Stimulated activated CD4-positive, alpha-beta T cell treated with anti-CD3 and anti-CD28 coated beads, TNF-alpha, amount 100 ng/mL, for 24 hours (primary cell): ENCODE measurements around the gene TSC22D4.

ENCODE experiments used
- DNase-seq, 3 experiments: peaks; one replicate each; pipeline ENCODE4 v3.0.0-alpha.2; 2020; ENCODE audit warnings: low read depth in 3 of 3

Gene TSC22D4

DNA sequence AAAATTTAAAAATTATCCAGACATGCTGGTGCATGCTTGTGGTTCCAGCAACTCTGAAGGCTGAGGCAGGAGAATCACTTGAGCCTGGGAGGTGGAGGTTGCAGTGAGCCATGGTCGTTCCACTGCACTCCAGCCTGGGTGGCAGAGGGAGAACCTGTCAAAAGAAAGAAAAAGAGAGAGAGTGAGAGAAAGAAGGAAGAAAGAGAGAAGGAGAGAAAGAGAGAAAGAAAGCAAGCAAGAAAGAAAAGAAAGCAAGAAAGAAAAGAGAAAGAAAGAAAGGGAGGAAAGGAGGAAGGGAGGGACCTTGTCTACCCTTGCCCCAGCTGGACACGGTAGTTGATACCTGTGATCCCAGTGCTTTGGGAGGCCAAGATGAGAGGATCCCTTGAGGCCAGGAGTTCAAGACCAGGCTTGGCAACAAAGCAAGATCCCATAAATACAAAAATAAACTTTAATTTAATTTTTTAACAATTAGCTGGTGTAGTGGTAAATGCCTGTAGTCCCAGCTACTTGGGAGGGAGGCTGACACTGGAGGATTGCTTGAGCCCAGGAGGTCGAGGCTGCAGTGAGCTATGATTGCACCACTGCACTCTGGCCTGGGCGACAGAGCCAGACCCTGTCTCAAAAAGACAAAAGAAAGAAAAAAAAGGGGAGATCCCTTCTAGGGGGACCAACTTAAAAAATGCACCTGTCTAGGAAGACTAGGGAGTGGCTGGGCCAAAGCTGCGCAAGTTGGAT lies 13.9 kb upstream of the TSC22D4 start:
- no peak for DNase-seq

DNA sequence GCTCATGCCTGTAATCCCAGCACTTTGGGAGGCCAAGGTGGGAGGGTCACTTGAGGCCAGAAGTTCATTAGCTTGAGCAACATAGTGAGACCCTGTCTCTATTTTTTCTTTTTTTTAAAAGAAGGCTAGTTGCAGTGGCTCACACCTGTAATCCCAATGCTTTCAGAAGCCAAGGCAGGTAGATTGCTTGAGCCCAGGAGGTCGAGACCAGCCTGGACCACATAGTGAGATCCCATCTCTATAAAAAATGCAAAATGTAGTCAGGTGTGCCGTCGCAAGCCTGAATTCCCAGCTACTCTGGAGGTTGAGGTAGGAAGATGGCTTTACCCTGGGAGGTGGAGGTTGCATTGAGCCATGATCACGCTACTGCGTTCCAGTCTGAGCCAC lies 12.2 kb upstream of the TSC22D4 start:
- no peak for DNase-seq

DNA sequence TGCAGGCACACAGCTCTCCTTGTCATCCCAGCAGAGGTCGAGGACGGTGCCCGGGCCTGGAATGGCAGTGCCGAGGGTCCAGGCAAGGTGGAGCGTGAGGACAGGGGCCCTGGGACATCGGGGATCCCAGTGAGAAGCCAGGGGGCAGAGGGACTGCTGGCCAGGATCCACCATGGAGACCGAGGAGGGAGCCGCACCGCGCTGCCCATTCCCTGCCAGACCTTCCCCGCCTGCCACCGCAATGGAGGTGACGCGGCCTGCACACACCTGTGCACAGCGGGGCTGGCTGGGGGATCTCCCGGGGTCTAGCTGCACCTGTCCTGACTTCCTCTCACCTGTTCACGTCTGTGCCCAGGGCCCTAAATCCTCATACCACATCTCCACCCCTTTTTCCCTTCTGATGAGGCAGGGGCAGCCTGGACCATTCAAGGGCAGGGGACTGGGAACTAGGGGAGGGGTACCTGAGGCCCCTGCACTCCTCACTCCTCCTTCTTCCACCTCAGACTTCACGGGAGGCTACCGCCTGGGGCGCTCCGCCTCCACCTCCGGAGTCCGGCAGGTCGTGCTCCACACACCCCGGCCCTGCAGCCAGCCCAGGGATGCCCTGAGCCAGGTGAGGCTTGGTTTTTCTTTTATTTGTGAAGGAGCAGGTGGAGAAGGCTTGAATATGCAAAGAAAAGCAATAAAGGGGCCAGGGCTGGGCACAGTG lies 11.6 kb upstream of the TSC22D4 start:
- DNase-seq = no peak

DNA sequence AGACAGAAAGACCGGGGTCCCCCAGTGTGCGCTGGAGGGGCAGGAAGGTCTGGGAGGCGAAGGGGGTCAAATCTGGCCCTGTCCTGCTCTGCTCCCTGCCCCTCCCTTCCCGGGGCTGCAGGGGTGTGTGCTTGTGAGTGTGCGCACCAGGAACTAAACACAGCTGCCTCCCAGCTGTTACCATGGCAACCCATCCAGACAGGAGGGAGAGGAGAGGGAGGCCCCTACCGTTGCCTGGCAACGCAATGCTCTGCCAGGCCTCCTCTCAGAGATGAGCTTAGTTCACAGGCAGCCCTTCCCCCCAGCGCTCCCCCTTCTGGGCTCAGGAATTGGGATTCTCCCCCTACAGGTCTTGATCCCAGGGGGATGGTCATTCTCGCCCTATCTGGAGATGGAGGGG lies 10.8 kb upstream of the TSC22D4 start:
- peak in 1 of 3 experiments; percentile 29 for DNase-seq

DNA sequence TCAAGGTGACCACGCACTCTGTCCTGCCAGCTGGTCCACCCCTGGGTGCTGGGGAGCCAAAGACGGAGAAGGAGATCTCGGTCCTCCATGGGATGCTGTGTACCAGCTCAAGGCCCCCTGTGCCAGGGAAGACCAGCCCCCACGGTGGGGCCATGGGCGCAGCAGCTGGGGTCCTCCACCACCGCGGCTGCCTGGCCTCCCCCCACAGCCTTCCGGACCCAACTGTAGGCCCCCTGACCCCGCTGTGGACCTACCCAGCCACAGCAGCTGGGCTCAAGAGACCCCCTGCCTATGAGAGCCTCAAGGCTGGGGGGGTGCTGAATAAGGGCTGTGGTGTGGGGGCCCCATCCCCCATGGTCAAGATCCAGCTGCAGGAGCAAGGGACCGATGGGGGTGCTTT lies 10.1 kb upstream of the TSC22D4 start:
- DNase-seq = no peak

DNA sequence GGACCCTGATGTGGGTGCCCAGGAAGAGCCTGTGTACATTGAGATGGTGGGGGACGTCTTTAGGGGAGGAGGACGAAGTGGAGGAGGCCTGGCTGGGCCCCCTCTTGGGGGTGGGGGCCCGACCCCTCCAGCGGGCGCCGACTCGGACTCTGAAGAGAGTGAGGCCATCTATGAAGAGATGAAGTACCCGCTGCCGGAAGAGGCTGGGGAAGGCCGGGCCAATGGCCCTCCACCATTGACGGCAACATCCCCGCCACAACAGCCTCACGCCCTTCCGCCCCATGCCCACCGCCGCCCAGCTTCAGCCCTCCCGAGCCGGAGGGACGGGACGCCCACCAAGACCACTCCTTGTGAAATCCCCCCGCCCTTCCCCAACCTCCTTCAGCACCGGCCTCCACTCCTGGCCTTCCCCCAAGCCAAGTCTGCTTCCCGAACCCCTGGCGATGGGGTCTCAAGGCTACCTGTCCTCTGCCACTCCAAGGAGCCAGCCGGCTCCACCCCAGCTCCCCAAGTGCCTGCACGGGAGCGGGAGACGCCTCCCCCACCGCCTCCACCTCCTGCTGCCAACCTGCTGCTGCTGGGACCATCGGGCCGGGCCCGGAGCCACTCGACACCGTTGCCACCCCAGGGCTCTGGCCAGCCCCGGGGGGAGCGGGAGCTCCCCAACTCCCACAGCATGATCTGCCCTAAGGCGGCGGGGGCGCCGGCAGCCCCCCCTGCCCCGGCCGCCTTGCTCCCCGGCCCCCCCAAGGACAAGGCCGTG lies 9.5 kb upstream of the TSC22D4 start:
- DNase-seq = no peak

DNA sequence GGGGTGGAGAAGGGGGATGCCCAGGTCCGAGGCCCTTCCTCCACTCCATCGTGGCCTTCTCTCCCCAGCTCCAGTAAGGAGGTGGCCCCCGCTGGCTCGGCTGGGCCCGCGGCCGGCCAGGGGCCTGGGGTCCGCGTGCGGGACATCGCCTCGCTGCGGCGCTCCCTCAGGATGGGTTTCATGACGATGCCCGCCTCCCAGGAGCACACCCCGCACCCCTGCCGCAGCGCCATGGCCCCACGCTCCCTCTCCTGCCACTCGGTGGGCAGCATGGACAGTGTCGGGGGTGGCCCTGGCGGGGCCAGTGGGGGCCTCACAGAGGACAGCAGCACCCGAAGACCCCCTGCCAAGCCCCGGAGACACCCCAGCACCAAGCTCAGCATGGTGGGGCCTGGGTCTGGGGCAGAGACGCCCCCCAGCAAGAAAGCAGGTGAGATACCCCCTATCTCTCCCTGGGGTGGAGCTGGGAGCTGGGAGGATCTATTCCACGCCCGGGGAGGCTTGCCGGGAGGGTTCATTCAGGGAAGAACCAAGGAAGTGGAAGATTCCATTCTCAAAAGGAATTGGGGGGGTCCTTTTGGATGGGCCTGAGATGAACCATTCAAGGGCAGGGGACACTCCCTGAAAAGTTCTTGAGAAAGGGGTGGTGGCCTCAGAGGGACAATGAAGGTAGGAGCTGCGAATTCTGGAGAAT lies 7.9 kb upstream of the TSC22D4 start:
- DNase-seq = no peak

DNA sequence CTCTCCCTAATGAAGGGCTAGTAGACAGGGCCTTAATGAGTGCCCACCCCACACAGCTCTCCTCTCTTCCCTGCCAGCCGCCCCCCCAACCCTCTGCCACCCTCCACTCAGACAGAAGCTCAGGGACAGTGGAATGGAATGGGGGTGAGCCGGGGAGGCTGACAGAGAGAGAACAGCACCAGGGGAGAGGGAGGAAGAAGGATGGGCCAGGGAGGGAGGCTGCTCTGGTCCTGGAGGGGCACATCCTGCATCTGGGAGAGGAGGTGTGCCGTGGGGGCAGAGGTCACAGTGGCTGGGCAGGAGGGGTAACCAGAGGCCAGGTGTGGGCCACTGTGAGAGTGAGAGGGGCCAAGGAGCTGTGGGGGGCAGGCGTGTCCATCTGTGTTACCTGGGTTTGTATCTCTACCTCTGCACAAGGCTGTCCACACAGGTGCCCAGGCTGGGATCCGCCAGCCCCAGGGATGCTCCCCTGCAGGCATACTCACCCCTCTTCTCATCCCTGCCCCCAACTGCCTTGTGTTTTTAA lies 7.2 kb upstream of the TSC22D4 start:
- no peak for DNase-seq

DNA sequence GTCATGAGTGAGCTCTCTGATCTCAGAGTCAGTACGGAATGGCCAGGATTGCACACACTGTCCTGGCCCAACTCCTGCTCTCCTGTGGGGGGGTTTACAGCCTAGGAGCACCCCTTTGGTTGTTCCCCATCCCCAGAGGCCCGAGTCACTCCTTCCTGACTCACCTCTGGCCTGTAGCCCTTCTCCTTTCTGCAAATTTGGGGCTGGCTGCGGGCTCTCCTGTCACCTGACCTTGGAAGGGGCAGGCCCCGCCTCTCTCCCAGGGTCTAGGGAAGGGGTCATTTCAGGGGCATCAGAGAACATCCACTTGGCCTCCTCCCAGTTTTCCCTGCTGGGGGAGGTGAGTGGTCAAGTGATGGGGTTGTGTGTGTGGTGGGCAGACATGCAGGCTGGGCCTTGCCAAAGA lies 6.5 kb upstream of the TSC22D4 start:
- DNase-seq = no peak

DNA sequence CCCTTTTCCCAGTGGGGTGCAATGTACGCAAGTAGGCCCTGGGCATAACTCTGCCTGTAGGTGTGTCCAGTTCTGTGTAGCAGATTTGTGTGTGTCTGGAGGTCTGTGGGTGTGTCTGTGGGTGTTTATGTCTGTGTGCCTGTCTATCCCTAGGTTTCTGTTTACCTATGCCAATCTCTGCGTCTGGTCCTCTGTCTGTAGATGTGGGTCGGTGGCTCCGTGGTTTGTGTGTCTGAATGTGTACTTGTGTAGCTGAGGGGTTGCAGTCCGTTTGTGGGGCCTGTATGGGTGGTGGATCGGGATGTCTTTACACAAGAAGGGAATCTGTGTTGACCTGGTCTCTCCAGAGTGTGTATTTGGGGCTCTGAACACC lies 5.6 kb upstream of the TSC22D4 start:
- DNase-seq = no peak

DNA sequence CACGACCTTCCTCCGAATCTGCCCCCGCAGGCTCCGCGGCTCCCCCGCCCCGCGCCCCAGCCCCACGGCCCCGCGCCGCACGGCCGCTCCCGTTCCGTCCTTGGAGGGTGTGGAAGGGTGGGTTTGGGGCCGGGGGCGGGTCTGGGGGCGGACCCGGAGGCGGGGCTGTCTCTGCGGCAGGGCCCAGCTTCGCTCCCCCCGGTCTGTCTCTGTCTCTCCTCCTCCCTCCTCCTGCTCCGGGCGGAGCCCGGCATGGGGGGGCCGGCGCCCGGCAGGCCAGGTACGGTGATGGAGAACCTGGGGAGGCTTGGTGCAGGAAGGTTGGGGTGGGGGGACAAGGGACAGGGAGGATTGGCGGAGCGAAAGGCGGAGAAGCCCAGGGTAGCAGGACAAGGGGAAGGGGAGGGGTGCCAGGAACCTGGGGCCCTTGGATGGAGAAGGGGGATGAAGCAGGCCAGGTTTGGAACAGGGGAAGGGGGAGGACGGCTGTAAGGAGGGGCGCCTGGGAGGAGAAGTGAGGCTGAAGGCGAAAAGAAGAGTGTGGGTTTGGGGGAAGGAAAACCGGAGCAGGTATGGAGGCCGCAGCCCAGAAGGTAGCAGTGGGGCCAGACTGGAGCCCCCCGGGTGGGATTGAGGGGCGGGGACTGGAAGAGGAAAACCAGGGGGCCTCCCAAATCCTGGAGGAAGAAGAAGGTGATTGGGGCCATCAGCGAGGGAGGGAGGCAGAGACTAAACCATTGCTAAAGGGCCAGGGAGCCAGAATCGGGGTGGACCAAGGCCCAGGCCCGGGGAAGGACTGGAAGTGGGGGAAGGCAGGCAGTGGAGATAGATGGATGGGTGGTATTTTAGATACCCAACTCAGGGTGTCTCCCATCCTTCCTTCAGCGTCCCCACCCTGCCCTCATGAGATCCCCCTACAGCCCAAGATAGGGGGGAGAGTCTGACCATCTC lies 5.0 kb upstream of the TSC22D4 start, which contains the start of gene NYAP1:
Gene NYAP1 (plus strand): TSS at position 206 of the 951 bp plus-strand sequence. CDS start 1,385 bp downstream, outside the sequence.
- DNase-seq = peak in 2 of 3 experiments; percentile 29 to 47

DNA sequence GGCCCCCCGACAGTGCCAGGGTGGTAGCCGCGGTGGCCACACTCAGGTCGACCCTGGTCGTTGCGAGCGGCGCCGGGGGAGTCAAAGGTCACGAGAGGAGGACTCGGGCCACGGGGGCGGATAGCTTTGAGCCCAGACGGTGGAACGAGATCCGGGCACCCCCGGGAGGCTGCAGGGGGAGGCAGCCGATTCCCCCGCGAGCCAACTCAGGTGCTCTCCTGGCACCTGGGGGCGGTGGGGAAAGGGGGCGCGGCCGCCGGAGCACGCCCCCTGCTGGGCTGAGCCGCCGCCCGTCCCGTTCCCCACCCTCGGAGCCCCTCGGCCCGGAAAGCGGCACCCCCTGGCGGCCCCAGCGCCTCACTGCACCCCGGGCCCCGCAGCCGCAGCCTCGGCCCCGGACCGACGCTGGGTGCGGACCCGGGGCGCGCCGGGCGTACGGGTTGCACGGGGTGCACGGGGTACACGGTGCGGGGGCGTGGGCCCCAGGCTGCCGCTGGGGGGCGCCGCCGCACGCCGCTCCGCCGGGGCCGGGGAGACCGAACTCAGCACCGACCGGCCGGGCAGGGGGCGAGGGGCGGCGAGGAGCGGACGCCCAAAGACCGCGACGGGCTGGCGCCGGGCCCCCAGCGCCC lies 4.2 kb upstream of the TSC22D4 start:
- DNase-seq = peak; percentile 55 to 82 (median 65)

DNA sequence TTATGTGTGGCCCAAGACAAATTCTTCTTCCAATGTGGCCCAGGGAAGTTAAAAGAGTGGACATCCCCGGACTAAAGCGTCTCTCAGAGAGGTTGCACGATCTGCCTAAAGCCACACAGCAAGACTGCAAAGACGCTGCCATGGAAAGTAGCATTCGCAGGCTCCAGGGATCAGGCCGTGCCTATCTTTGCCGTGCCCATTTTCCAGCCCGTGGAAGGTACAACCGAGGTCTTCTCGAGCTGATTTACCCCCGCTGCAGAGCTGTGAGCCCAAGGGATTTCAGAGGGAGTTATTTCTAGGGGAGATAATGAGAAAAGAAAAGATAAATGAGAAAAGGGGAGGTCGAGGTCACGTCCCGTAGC lies 3.7 kb upstream of the TSC22D4 start:
- no peak for DNase-seq

DNA sequence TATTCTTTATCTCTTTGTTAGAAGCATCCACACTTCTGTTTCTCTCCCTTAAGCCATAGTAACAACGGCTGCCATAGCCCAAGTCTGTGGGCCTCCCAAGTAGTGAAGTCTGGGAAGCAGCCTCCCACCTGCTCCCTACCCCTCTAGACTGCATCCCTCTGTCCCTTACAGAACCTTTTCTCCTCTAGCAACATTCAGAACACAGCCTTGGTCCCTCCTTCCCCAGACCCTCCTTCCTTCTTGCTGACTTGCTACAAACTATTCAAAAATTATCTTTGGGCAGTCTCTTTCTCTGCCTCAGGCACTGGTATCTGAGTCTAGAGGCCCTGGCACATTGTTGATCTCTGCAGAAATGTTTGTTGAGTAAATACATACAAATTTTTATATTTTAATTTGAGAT lies 2.5 kb upstream of the TSC22D4 start:
- no peak for DNase-seq

DNA sequence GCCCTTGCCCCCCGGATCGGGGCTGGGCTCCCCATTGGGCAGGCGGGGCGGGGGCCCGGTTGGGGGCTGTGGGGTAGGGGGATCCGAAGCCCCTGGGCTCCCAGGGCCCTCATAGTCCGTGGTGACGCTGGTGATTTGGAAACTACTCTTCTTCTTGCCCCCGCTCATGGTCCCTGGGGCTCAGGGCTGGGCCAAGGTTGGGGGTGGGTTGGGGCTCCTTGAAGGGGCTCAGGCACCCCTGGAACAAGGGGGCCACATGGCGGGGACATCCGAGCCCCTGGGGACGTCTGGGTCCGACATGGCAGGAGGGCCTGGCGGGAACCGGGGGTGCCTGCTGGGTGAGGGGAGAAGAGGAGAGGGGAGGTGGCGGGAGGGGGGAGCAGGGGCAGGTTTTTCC lies 1.1 kb downstream of the TSC22D4 start:
- DNase-seq = no peak

DNA sequence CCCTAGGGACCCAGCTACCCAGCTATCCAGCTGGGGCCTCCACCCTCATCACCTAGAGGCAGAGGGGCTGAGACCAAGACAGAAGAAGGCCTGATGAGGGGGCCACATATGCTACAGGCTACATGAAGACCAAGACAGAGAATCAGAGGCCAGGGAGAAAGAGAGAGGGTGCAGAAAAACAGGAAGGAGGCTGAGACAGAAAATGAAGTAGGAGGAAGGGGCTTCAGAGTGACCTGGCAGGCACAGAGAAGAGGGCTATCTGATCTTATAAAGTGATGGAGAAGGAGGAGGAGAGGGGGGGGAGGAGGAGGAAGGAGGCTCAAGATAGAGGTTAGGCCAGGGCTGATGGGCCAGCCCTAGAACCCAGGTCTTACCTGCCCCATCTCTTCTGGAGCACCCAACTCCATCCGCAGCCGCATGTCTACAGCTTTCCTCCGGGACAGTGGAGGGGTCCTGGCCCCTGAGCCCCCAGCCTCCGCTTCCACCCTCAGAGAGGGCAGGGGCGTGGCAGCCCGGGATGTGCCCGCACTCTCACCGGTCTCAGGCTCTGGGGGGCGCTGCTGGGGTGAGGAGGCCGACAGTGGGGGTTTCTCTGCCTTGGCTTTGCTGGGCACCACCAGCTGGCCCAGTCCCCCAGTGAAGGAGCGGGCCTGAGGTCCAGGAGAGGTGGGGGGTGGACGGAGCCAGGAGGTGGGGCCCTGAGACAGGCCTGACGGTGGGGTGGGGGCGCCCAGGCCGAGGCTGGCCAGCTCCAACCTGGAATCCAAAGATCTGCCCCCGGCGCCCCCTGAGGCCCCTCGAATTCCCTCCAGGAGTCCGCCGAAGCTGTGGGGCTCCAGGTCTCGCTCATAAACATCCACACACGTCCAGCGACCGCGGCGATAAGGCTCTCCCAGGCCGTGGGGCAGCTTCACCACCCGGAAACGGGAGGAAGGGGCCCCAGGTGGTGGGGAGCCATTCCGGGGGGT lies 1.8 kb downstream of the TSC22D4 start:
- DNase-seq = peak in 1 of 3 experiments; percentile 44

DNA sequence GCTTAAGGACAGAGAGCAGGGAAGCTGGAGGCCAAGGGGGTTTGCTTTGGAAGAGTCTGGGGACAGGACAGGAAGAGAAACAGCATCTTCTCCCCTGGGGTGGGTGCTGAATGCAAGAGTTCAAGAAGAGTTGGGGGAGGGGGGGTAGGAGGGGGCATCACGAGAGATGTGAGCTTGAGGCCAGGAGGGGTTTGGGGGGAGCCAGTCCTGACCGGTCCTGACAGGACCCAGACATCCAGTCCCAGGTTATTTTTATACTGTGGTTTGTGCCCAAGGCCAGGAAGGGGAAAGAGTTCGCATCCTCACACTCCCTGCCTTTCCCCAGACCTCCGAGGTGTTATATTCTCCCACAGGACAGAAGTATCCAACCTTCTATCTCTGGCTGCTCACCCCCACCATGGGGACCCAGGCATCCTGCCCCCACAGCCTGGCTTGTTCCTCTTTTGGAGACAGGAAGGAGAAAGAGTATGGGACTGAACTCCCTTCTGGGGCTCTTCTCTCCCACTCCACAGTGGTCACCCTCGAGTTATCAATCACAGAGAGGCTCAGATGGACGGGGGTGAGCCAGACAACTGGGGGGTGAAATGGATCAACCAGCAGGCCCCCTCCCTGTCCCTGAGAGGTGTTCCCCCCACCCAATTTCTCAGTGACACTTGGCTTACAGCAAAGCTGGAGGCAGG lies 2.8 kb downstream of the TSC22D4 start:
- no peak for DNase-seq

DNA sequence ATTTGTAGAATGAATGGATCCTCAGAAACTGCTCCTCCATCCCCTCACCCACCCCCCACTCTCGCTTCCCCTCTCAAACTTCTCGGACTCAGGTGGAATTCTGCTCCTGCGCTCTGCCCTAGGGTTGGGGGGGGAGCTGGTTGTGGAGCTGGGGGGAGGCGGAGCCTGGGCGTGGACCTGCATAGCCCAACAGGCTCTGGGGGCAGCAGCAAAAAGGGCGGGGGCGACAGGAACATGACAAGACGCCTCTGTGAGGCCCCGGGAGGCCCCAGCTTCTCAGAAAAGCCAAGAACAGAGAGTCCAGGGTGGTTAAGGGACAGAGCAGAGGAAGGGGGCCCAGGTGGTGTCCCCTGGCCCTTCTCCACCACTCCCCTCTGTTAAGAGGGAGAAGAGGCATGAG lies 3.5 kb downstream of the TSC22D4 start:
- no peak for DNase-seq
